Osteoblast (primary cell): ENCODE results near the gene NLGN3. TPM values are rescaled to one million over a fixed set of nuclear protein-coding genes. Genes with fewer than 3 reads are reported as not detected.

Source experiments
- DNase-seq: peaks from one replicate; pipeline ENCODE4 v3.0.0; 2011; ENCODE audit warnings: low spot score, mixed read lengths; ENCODE audit not compliant: insufficient read length; ENCODE audit errors: missing footprints
- H2AFZ ChIP-seq: 2 replicates; pipeline ENCODE4 v1.6.0; 2011; ENCODE audit warnings: mild to moderate bottlenecking, low read length
- H3K27ac ChIP-seq: 2 replicates; pipeline ENCODE4 v1.5.1; 2011; ENCODE audit warnings: mild to moderate bottlenecking, low read depth, low read length, moderate library complexity
- H3K27me3 ChIP-seq: 2 replicates; pipeline ENCODE4 v1.6.0; 2012; ENCODE audit warnings: mild to moderate bottlenecking, control low read depth, inconsistent platforms, low read length, moderate library complexity; ENCODE audit not compliant: insufficient read depth
- H3K36me3 ChIP-seq: 2 replicates; pipeline ENCODE4 v1.5.1; 2011; ENCODE audit warnings: mild to moderate bottlenecking, low read length, control low read depth, moderate library complexity; ENCODE audit not compliant: insufficient read depth
- H3K4me1 ChIP-seq: 2 replicates; pipeline ENCODE4 v1.5.1; 2011; ENCODE audit warnings: mild to moderate bottlenecking, low read length, control low read depth, moderate library complexity; ENCODE audit not compliant: insufficient read depth
- H3K4me2 ChIP-seq: 2 replicates; pipeline ENCODE4 v1.6.0; 2011; ENCODE audit warnings: mild to moderate bottlenecking, low read length; ENCODE audit not compliant: insufficient read depth
- H3K4me3 ChIP-seq: fragments of 200-600 bp; sonication (generic); 3 replicates; pipeline ENCODE4 v1.5.1; 2012; ENCODE audit warnings: mild to moderate bottlenecking, low read length, inconsistent platforms; ENCODE audit not compliant: insufficient read depth
- H3K79me2 ChIP-seq: 2 replicates; pipeline ENCODE4 v1.6.0; 2012; ENCODE audit warnings: mild to moderate bottlenecking, low read length, control low read depth, inconsistent platforms; ENCODE audit not compliant: insufficient read depth
- H3K9me3 ChIP-seq: 2 replicates; pipeline ENCODE4 v1.5.1; 2011; ENCODE audit warnings: low read depth, low read length, control low read depth
- H4K20me1 ChIP-seq: 2 replicates; pipeline ENCODE4 v1.6.0; 2012; ENCODE audit warnings: mild to moderate bottlenecking, low read length, control low read depth; ENCODE audit not compliant: insufficient read depth
- total RNA-seq: library from RNA; depleted of rRNA; stranded (reverse); fragments of >200 nt; gene quantifications from 2 replicates; pipeline ENCODE4 v1.2.3, GENCODE V29; 2012
- TF ChIP-seq, protein P1 (sequence below): IDR thresholded peaks from 2 replicates; pipeline ENCODE4 v1.5.1; 2011; ENCODE audit warnings: mild to moderate bottlenecking, low read depth, low read length, moderate library complexity; ENCODE audit errors: extremely low read depth

Gene NLGN3
- total RNA-seq, 1 donor = 0.36 TPM

DNA sequence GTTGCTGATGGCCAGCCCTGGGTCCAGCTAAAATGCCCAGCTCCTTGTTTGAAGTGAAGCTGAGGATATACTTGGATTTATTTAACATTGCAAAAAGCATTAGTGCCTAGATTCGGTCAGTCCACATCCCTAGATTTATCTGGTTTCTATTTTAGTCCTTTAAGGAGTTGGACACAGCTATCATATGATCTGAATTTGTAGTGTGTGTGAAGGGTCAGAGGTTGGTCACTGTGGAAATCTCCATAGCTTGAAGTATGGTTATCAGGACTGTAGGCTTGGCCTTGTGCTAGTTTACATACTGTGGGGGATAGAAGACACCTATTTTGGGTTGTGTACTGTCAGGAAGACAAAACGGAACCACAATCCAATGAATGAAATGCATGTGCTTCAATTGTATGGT is 28.8 kb downstream of the NLGN3 start:
- Histone ChIP-seq H3K4me3 (no peak overlapping the region), H3K4me1 (no peaks in the 10 kb centered on the region), H3K79me2 (no peaks in the 10 kb centered on the region), H3K27ac (no peak overlapping the region), H3K4me2 (no peak overlapping the region), H2AFZ (no peak overlapping the region), H3K9me3 (no peaks in the 10 kb centered on the region), H4K20me1 (no peaks in the 10 kb centered on the region), H3K27me3 (peaks cover 15% of the 10 kb centered on the region), H3K36me3 (no peaks in the 10 kb centered on the region)
- TF ChIP-seq, protein P1, sequence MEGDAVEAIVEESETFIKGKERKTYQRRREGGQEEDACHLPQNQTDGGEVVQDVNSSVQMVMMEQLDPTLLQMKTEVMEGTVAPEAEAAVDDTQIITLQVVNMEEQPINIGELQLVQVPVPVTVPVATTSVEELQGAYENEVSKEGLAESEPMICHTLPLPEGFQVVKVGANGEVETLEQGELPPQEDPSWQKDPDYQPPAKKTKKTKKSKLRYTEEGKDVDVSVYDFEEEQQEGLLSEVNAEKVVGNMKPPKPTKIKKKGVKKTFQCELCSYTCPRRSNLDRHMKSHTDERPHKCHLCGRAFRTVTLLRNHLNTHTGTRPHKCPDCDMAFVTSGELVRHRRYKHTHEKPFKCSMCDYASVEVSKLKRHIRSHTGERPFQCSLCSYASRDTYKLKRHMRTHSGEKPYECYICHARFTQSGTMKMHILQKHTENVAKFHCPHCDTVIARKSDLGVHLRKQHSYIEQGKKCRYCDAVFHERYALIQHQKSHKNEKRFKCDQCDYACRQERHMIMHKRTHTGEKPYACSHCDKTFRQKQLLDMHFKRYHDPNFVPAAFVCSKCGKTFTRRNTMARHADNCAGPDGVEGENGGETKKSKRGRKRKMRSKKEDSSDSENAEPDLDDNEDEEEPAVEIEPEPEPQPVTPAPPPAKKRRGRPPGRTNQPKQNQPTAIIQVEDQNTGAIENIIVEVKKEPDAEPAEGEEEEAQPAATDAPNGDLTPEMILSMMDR = no peak
- no peak for DNase-seq

DNA sequence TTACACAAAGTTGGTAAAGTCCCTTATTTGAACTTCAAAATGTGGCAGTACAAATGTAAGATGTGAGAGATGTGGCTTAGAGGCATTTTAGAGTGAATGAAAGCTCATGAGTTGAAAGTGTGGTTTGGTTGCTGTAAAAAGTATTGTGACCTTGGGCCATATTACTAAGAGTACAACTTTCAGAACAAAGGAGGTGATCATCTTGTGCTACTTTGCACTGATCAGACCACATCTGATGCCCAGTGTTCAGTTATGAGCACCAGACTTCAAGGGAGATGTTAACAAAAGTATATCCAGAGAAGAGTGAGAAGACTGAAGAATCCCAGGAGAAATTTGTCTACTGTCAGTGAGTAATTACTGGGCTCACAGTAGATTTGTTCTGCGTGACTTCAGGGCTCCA is 30.2 kb downstream of the NLGN3 start:
- Histone ChIP-seq H2AFZ (no peak overlapping the region), H3K4me2 (no peak overlapping the region), H3K4me1 (peaks cover 6% of the 10 kb centered on the region), H3K36me3 (no peaks in the 10 kb centered on the region), H3K9me3 (no peaks in the 10 kb centered on the region), H3K79me2 (no peaks in the 10 kb centered on the region), H3K4me3 (no peak overlapping the region), H4K20me1 (no peaks in the 10 kb centered on the region), H3K27me3 (peaks cover 15% of the 10 kb centered on the region), H3K27ac (no peak overlapping the region)
- no peak for DNase-seq
- TF ChIP-seq, protein P1 = no peak

DNA sequence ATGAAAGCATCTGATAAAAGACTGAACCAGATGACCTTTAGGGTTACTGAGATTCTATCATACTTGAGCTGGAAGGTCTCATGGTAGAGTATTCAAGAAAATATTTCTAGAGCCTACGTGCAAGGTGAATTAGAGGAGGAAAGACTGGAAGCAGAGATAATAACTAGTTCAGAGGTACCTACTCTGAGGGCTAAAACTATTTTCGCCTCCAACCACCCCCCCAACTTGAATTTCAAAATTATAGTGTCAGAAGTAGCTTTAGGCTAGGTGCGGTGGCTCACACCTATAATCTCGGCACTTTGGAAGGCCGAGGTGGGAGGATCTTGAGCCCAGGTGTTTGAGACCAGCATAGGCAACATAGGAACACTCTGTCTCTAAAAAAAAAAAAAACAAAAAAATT is 30.9 kb downstream of the NLGN3 start:
- H4K20me1 ChIP-seq = no peaks in the 10 kb centered on the region
- no peaks in the 10 kb centered on the region for H3K79me2 ChIP-seq
- H3K4me1 ChIP-seq = peaks cover 6% of the 10 kb centered on the region
- DNase-seq = no peak
- TF ChIP-seq, protein P1 = no peak
- H2AFZ ChIP-seq = no peak overlapping the region
- H3K36me3 ChIP-seq = no peaks in the 10 kb centered on the region
- no peaks in the 10 kb centered on the region for H3K9me3 ChIP-seq
- H3K4me2 ChIP-seq = no peak overlapping the region
- H3K27me3 ChIP-seq = peaks cover 15% of the 10 kb centered on the region
- H3K4me3 ChIP-seq = no peak overlapping the region
- no peak overlapping the region for H3K27ac ChIP-seq

DNA sequence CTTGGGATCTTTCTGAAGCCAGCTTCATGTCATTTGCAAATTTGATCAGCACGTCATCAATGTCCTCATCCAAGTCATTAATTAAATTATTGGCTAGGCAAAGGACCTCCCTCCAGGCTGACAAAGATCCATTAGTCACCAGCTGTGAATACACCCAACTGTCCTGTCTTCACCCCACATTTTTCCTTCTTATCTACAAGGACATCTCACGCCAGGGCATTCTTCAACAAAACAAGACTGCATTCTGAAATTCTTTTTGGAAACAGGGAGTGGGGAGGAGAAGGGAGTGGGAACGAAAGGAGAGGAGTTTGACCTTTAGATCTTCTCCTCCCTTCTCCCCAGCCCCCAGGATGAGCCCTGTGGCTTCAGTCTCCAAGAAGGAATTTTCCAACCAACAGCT is 32.7 kb downstream of the NLGN3 start:
- H3K9me3 ChIP-seq = no peaks in the 10 kb centered on the region
- no peak overlapping the region for H3K27ac ChIP-seq
- no peaks in the 10 kb centered on the region for H4K20me1 ChIP-seq
- H3K27me3 ChIP-seq = peaks cover 13% of the 10 kb centered on the region
- H3K4me3 ChIP-seq = no peak overlapping the region
- H2AFZ ChIP-seq = no peak overlapping the region
- DNase-seq = no peak
- TF ChIP-seq, protein P1 = no peak
- no peaks in the 10 kb centered on the region for H3K36me3 ChIP-seq
- H3K4me1 ChIP-seq = peaks cover 6% of the 10 kb centered on the region
- no peak overlapping the region for H3K4me2 ChIP-seq
- no peaks in the 10 kb centered on the region for H3K79me2 ChIP-seq
